GM12892 (cell line): ENCODE results near the gene FCN1.
"Not testable (repeated sequence)": the region's sequence is repeated elsewhere in the genome, so short reads cannot be mapped to it uniquely, and the experiment has no call there.

ENCODE experiments used
- DNase-seq: peaks from one replicate; pipeline ENCODE4 v3.0.0; 2011; ENCODE audit not compliant: insufficient read length
- FAIRE-seq: peaks from 2 replicates; lab custom pipeline; 2011; peaks lifted over from hg19 to GRCh38; lab: Jason Lieb, UNC
- POLR2A ChIP-seq: IDR thresholded peaks from 2 replicates; pipeline ENCODE4 v1.6.1; 2011; ENCODE audit warnings: low read depth, low read length, control low read depth
- POLR2AphosphoS5 ChIP-seq: IDR thresholded peaks from 2 replicates; pipeline ENCODE4 v1.6.1; 2011; ENCODE audit warnings: low read depth, low read length, control low read depth
- TAF1 ChIP-seq: IDR thresholded peaks from 2 replicates; pipeline ENCODE4 v1.6.1; 2011; ENCODE audit warnings: low read depth, mild to moderate bottlenecking, control low read depth, low read length, borderline replicate concordance

The FCN1 gene

GRCh38 chr9:134960701-134961181 lies 43.0 kb upstream of the FCN1 start:
- no peak for FAIRE-seq
- TF ChIP-seq POLR2A: no peak
- no peak for TF ChIP-seq POLR2AphosphoS5
- no peak for TF ChIP-seq TAF1

GRCh38 chr9:134959971-134960310 lies 42.2 kb upstream of the FCN1 start:
- DNase-seq (no peak), FAIRE-seq (no peak)
- TF ChIP-seq POLR2A (no peak), POLR2AphosphoS5 (no peak), TAF1 (no peak)

More at GRCh38 chr9:134960701-134961181, 43.0 kb upstream of the FCN1 start:
- no peak for DNase-seq

- FAIRE-seq: no peak
- no peak for DNase-seq
Observed at GRCh38 chr9:134959126-134959970, 41.6 kb upstream of the FCN1 start.

GRCh38 chr9:134957945-134958227 lies 40.2 kb upstream of the FCN1 start:
- TF ChIP-seq TAF1 (no peak), POLR2AphosphoS5 (no peak), POLR2A (no peak)
- no peak for FAIRE-seq
- no peak for DNase-seq

More at GRCh38 chr9:134959126-134959970, 41.6 kb upstream of the FCN1 start:
- no peak for TF ChIP-seq POLR2A

- TF ChIP-seq TAF1: no peak
- TF ChIP-seq POLR2AphosphoS5: no peak
- no peak for TF ChIP-seq POLR2A
- FAIRE-seq (no peak), DNase-seq (no peak)
Observed at GRCh38 chr9:134957165-134957944, 39.6 kb upstream of the FCN1 start.

GRCh38 chr9:134956387-134956786 lies 38.7 kb upstream of the FCN1 start:
- not testable (repeated sequence) for FAIRE-seq, DNase-seq

GRCh38 chr9:134955801-134956200 lies 38.1 kb upstream of the FCN1 start:
- TF ChIP-seq POLR2A: no peak
- TF ChIP-seq POLR2AphosphoS5: no peak
- TF ChIP-seq TAF1: no peak
- no peak for FAIRE-seq

GRCh38 chr9:134955156-134955555 lies 37.4 kb upstream of the FCN1 start:
- DNase-seq: no peak
- no peak for FAIRE-seq
- TF ChIP-seq POLR2AphosphoS5: no peak

More at GRCh38 chr9:134955801-134956200, 38.1 kb upstream of the FCN1 start:
- DNase-seq: no peak

GRCh38 chr9:134951994-134952393 lies 34.3 kb upstream of the FCN1 start:
- TF ChIP-seq POLR2AphosphoS5: no peak
- TF ChIP-seq POLR2A: no peak
- no peak for TF ChIP-seq TAF1
- no peak for FAIRE-seq
- DNase-seq: no peak

GRCh38 chr9:134951461-134951860 lies 33.7 kb upstream of the FCN1 start:
- TF ChIP-seq POLR2A (no peak), POLR2AphosphoS5 (no peak), TAF1 (no peak)
- DNase-seq: no peak
- FAIRE-seq: no peak

GRCh38 chr9:134950386-134951210 lies 32.9 kb upstream of the FCN1 start:
- FAIRE-seq: no peak
- no peak for DNase-seq
- TF ChIP-seq TAF1: no peak
- TF ChIP-seq POLR2A: no peak
- TF ChIP-seq POLR2AphosphoS5: no peak

- no peak for FAIRE-seq
- TF ChIP-seq POLR2AphosphoS5: no peak
- no peak for DNase-seq
Observed at GRCh38 chr9:134949681-134950385, 32.1 kb upstream of the FCN1 start.
